Kidney (tissue), 14 donors: Measurements from ENCODE around the gene GPNMB. TPM values are rescaled to one million over a fixed set of nuclear protein-coding genes. Genes with fewer than 3 reads are reported as not detected.

Experiments
- DNase-seq, 5 donors: peaks; one replicate each; pipeline ENCODE4 v3.0.0-alpha.2; 2013 to 2020
- FAIRE-seq: peaks from 2 replicates; lab custom pipeline; 2012; peaks lifted over from hg19 to GRCh38; lab: Jason Lieb, UNC
- H3K27ac ChIP-seq, 2 donors: one replicate each; pipeline ENCODE4 v1.7.0; 2013; ENCODE audit warnings: low read depth in 2 of 2, low read length in 2 of 2, inconsistent platforms in 1 of 2
- H3K27me3 ChIP-seq: one replicate; pipeline ENCODE4 v1.7.1; 2013; ENCODE audit warnings: low read length, inconsistent platforms; ENCODE audit not compliant: control insufficient read depth, insufficient read depth
- H3K36me3 ChIP-seq, 3 donors: one replicate each; pipeline versions ENCODE4 v1.7.0 to v1.7.1; 2013; ENCODE audit warnings: low read length in 3 of 3, control low read depth in 1 of 3, inconsistent platforms in 1 of 3; ENCODE audit not compliant: insufficient read depth in 3 of 3, control insufficient read depth in 2 of 3
- H3K4me1 ChIP-seq, 3 donors: one replicate each; pipeline versions ENCODE4 v1.7.0 to v1.7.1; 2013; ENCODE audit warnings: low read length in 3 of 3, inconsistent platforms in 1 of 3, low read depth in 1 of 3; ENCODE audit not compliant: control insufficient read depth in 2 of 3, insufficient read depth in 2 of 3
- H3K4me3 ChIP-seq, 3 donors: one replicate each; pipeline versions ENCODE4 v1.7.0 to v1.8.1; 2013; ENCODE audit warnings: low read length in 3 of 3, control low read depth in 1 of 3, inconsistent platforms in 1 of 3
- H3K9ac ChIP-seq, 3 donors: one replicate each; pipeline versions ENCODE4 v1.7.0 to v1.7.1; 2013; ENCODE audit warnings: low read length in 3 of 3, control low read depth in 1 of 3, inconsistent platforms in 1 of 3
- H3K9me3 ChIP-seq, 3 donors: one replicate each; pipeline versions ENCODE4 v1.7.0 to v1.7.1; 2013; ENCODE audit warnings: low read length in 3 of 3, control low read depth in 1 of 3, inconsistent platforms in 1 of 3; ENCODE audit not compliant: control insufficient read depth in 2 of 3, insufficient read depth in 1 of 3
- intact Hi-C: fragments of 100-400 bp; cut with DNase I; formaldehyde crosslinking; loops from one replicate; pipeline ENCODE4 v1.11.1; 2022
- polyA plus RNA-seq: library from polyadenylated mRNA; stranded (reverse); fragments of 350-450 nt; fragmentation: Illumina TruSeq; extraction: RNeasy Lipid Tissue Mini Kit (QIAGEN cat#74804); gene quantifications from one replicate; pipeline ENCODE4 v1.2.3, GENCODE V29; 2014; ENCODE audit warnings: low read depth, low replicate concordance; ENCODE audit not compliant: insufficient read depth
- total RNA-seq: library from RNA; stranded (reverse); fragmentation: NEBNext Ultra II Directional; extraction: Animal tissue kit (Norgen Biotek cat#: 25700); gene quantifications from one replicate; pipeline ENCODE4 v1.2.1, GENCODE V29; 2021
- TF ChIP-seq, protein P1 (sequence below): IDR thresholded peaks from 3 replicates; pipeline ENCODE4 v1.5.1; 2012; ENCODE audit warnings: mild to moderate bottlenecking, moderate library complexity, borderline replicate concordance; ENCODE audit not compliant: insufficient read depth; ENCODE audit errors: extremely low read depth
- donor health status: control.
- donor health status: control.
- donor health status: control.
- donor health status: control.
- donor health status: control.
- donor health status: DM: yes; HTN: yes; CAD: no.
- donor health status: Normal renal cell carcinoma (clear cell type).

GPNMB gene
- total and polyA plus RNA-seq, 2 donors from 2014 or later = 43.9 to 60.6 TPM

DNA sequence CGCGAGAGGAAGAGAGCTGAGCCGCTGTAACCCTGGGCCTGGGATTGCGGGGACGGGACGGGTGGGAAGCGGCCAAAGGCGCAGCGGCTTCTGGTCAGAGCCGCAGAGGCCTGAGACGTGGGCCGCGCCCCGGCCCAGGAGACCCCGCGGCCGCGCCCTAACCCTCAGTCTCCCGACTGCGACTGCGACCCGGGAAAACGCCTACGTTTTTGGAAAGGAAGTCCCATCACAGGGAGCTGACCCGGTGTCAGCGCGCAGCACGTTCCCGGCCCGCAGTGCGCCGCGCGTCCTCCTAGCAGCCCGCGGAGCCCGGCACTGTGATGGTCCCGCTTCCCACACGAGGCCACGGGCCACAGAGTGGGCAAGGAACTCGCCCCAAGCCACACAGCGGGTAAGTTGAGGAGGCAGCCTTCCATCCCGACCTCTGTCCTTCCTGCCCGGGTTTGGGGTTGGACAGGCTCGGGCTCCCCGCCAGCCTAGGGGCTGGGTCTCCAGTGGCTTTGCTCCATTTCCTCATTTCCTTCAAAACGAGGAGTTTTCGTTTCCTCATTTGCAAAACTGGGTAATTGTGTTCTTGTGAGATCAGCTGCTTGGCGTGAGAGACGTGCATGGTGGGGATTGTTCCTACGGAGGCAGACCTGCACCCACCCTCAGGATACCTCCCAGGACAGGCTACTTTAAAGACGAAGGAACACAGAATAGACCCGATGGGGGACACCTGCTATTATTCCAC, 1.2 kb downstream of the GPNMB start:
- Histone ChIP-seq H3K27me3 (no peaks in the 10 kb centered on the region), H3K9ac (peak overlapping the region in 2 of 3 donors; percentile 33 to 48), H3K4me1 (peaks cover 0 to 3% (median 0%) of the 10 kb centered on the region in 3 donors), H3K4me3 (peak overlapping the region; percentile 21 to 66 (median 52)), H3K27ac (peak overlapping the region in 1 of 2 donors; percentile 36), H3K9me3 (peaks cover 0 to 8% (median 0%) of the 10 kb centered on the region in 3 donors), H3K36me3 (no peaks in the 10 kb centered on the region)
- TF ChIP-seq, protein P1, sequence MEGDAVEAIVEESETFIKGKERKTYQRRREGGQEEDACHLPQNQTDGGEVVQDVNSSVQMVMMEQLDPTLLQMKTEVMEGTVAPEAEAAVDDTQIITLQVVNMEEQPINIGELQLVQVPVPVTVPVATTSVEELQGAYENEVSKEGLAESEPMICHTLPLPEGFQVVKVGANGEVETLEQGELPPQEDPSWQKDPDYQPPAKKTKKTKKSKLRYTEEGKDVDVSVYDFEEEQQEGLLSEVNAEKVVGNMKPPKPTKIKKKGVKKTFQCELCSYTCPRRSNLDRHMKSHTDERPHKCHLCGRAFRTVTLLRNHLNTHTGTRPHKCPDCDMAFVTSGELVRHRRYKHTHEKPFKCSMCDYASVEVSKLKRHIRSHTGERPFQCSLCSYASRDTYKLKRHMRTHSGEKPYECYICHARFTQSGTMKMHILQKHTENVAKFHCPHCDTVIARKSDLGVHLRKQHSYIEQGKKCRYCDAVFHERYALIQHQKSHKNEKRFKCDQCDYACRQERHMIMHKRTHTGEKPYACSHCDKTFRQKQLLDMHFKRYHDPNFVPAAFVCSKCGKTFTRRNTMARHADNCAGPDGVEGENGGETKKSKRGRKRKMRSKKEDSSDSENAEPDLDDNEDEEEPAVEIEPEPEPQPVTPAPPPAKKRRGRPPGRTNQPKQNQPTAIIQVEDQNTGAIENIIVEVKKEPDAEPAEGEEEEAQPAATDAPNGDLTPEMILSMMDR = no peak
- FAIRE-seq (no peak), DNase-seq (peak in 4 of 5 donors; percentile 27 to 66 (median 44))
- intact Hi-C loops = no loop called here

- H3K36me3 ChIP-seq = no peaks in the 10 kb centered on the region
- intact Hi-C loops = no loop called here
- H3K27me3 ChIP-seq = no peaks in the 10 kb centered on the region
- H3K9me3 ChIP-seq = peaks cover 0 to 8% (median 0%) of the 10 kb centered on the region in 3 donors
- H3K4me1 ChIP-seq = peaks cover 0 to 3% (median 0%) of the 10 kb centered on the region in 3 donors
- FAIRE-seq (no peak), DNase-seq (no peak)
- no peak overlapping the region for H3K27ac ChIP-seq
- H3K4me3 ChIP-seq = no peak overlapping the region
- TF ChIP-seq, protein P1 = no peak
- no peak overlapping the region for H3K9ac ChIP-seq
Measured at GRCh38 chr7:23249486-23249885, 2.9 kb downstream of the GPNMB start.

- FAIRE-seq (no peak), DNase-seq (no peak)
- Histone ChIP-seq H3K27me3 (no peaks in the 10 kb centered on the region), H3K9me3 (peaks cover 0 to 8% (median 0%) of the 10 kb centered on the region in 3 donors), H3K9ac (no peak overlapping the region), H3K4me3 (no peak overlapping the region), H3K4me1 (no peaks in the 10 kb centered on the region), H3K27ac (no peak overlapping the region), H3K36me3 (peaks cover 0 to 5% (median 0%) of the 10 kb centered on the region in 3 donors)
- TF ChIP-seq, protein P1 = no peak
- intact Hi-C loops = no loop called here
Measured at GRCh38 chr7:23254051-23254681, 7.6 kb downstream of the GPNMB start.
